Measurements from ENCODE around the gene ZSCAN26.

Gene ZSCAN26

DNA sequence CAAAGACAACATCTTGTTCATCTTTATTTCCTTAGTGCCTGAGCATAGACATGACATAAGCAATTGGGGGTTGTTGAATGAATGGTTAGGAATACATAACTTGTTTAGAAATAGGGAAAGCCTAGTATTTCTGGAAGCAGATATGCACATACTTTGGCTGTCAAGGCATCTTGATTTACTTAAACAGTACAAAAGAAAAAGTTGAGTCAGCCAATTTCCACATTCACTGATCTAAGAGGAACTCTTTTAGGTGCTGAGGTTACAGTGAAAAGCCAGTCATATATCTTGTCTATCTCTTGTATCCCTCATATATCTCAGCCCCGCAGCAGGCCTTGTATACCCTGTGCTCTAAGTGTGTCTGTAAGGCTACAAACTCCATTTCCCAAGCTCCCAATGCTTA, 26.5 kb upstream of the ZSCAN26 start:
- CTCF ChIA-PET = no interaction called here
- POLR2A ChIA-PET = interaction anchor here (1.0 kb wide), 1 partner anchor 95 kb away, joined by 3 read pairs; no protein-coding TSS in a partner anchor
- no peak for DNase-seq (ENCODE audit: extremely low spot score)
- no peak for TF ChIP-seq SUZ12 (IDR thresholded peaks at IDR 0.05)
- TF ChIP-seq BHLHE40 (IDR thresholded peaks at IDR 0.05; ENCODE audit: borderline replicate concordance) = no peak
- no peak for TF ChIP-seq TARDBP (IDR thresholded peaks at IDR 0.05)
- no peak for TF ChIP-seq ZNF384 (IDR thresholded peaks at IDR 0.05)
- TF ChIP-seq, protein P1, sequence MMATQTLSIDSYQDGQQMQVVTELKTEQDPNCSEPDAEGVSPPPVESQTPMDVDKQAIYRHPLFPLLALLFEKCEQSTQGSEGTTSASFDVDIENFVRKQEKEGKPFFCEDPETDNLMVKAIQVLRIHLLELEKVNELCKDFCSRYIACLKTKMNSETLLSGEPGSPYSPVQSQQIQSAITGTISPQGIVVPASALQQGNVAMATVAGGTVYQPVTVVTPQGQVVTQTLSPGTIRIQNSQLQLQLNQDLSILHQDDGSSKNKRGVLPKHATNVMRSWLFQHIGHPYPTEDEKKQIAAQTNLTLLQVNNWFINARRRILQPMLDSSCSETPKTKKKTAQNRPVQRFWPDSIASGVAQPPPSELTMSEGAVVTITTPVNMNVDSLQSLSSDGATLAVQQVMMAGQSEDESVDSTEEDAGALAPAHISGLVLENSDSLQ (IDR thresholded peaks at IDR 0.05) = no peak
- no peak for TF ChIP-seq CTBP1 (IDR thresholded peaks at IDR 0.05; ENCODE audit: borderline replicate concordance)
- TF ChIP-seq FOXK2 (IDR thresholded peaks at IDR 0.05) = no peak
- no peak for TF ChIP-seq L3MBTL2 (conservative IDR thresholded peaks at IDR 0.05)
- no peak for TF ChIP-seq FOXM1 (IDR thresholded peaks at IDR 0.05; ENCODE audit: borderline replicate concordance)
- TF ChIP-seq HDGF (IDR thresholded peaks at IDR 0.05; ENCODE audit: borderline replicate concordance) = no peak
- no peak for TF ChIP-seq FOXA1 (IDR thresholded peaks at IDR 0.05)
- no peak for TF ChIP-seq LEF1 (IDR thresholded peaks at IDR 0.05; ENCODE audit: borderline replicate concordance)

DNA sequence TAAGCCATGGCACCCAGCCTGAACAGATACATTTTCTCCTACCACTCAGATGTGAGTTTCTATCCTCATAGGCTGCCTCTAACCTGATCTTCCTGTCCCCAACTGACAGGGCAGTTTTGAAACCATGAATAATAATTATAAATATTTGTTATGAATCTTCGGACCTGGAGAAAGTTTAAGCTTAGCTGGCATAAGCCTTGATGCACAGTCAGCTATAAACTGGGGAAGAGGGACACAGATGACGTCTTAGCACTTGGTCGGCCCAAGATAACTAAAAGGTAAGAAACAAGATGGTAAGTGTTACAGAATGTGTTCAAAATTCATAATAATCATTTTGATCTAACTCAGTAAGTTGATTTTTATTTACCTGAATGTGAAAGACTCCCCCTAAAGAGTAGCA, 23.0 kb upstream of the ZSCAN26 start:
- TF ChIP-seq BHLHE40 (IDR thresholded peaks at IDR 0.05; ENCODE audit: borderline replicate concordance) (no peak), ZNF384 (IDR thresholded peaks at IDR 0.05) (no peak), TARDBP (IDR thresholded peaks at IDR 0.05) (no peak), FOXK2 (IDR thresholded peaks at IDR 0.05) (no peak), ELF4 (IDR thresholded peaks at IDR 0.05) (no peak), SP1 (IDR thresholded peaks at IDR 0.05) (no peak), CTBP1 (IDR thresholded peaks at IDR 0.05; ENCODE audit: borderline replicate concordance) (no peak), ARNT (IDR thresholded peaks at IDR 0.05) (no peak)
- TF ChIP-seq, protein P1 (IDR thresholded peaks at IDR 0.05) = no peak
- POLR2A ChIA-PET = no interaction called here
- CTCF ChIA-PET = no interaction called here
- no peak for DNase-seq (ENCODE audit: extremely low spot score)

DNA sequence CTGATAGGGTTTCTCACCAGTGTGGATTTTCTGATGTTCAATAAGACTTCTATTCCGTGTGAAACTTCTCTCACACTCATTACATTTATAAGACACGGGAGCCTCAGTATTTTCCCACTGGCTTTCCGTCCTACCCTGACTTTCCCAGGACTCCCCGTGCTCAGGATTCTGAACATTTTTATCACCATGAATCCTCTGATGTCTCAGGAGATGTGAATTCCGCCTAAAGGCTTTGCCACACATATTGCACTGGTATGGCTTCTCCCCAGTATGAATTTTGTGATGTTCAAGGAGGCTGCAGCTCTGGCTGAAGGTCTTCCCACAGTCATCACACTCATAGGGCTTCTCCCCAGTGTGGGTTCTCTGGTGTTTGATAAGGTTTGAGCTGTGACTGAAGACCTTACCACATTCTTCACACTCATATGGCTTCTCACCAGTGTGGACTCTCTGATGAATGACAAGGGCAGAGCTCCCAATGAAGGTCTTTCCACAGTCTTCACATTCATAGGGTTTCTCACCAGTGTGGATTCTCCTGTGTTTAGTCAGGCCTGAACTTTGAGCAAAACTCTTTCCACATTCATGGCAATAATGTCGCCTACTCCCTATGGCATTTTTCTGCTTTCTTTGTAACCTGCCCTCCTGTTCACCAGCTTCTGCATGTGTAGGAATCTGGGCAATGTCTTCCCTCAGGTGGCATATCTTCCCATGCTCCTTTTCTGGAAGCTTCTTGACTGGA, 21.6 kb upstream of the ZSCAN26 start:
- no peak for TF ChIP-seq LEF1 (IDR thresholded peaks at IDR 0.05; ENCODE audit: borderline replicate concordance)
- no peak for TF ChIP-seq BHLHE40 (IDR thresholded peaks at IDR 0.05; ENCODE audit: borderline replicate concordance)
- TF ChIP-seq, protein P1 (IDR thresholded peaks at IDR 0.05) = no peak
- TF ChIP-seq FOXM1 (IDR thresholded peaks at IDR 0.05; ENCODE audit: borderline replicate concordance) = no peak
- TF ChIP-seq ELF4 (IDR thresholded peaks at IDR 0.05) = no peak
- TF ChIP-seq NFRKB (IDR thresholded peaks at IDR 0.05) = no peak
- TF ChIP-seq L3MBTL2 (conservative IDR thresholded peaks at IDR 0.05) = no peak
- no peak for TF ChIP-seq HDGF (IDR thresholded peaks at IDR 0.05; ENCODE audit: borderline replicate concordance)
- TF ChIP-seq TARDBP (IDR thresholded peaks at IDR 0.05) = no peak
- no peak for TF ChIP-seq SP1 (IDR thresholded peaks at IDR 0.05)
- TF ChIP-seq FOXK2 (IDR thresholded peaks at IDR 0.05) = no peak
- no peak for TF ChIP-seq FOXA1 (IDR thresholded peaks at IDR 0.05)
- TF ChIP-seq SUZ12 (IDR thresholded peaks at IDR 0.05) = no peak
- no peak for TF ChIP-seq ARNT (IDR thresholded peaks at IDR 0.05)
- no peak for TF ChIP-seq ZNF384 (IDR thresholded peaks at IDR 0.05)
- DNase-seq (ENCODE audit: extremely low spot score) = no peak
- POLR2A ChIA-PET = no interaction called here
- CTCF ChIA-PET = no interaction called here

DNA sequence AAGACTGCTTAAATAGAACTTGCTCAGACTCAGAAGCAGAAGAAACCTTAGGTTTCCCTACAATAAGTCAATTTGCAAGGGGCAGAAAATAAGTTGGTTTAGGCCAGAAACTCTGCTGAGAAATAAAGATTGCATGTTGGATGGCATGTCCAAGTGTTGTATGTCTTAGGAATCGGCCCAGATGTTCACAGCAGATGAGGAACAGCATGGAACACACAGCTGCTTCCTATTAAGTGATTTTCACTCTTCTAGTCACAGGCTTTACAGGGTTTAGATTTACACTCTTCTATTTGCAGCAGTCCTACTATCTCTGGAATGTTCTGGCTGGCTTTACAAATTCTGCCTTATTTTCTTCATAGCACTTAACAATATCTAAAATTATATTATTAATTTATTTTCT, 18.0 kb upstream of the ZSCAN26 start:
- CTCF ChIA-PET = no interaction called here
- TF ChIP-seq FOXK2 (IDR thresholded peaks at IDR 0.05) = no peak
- TF ChIP-seq FOXM1 (IDR thresholded peaks at IDR 0.05; ENCODE audit: borderline replicate concordance) = no peak
- TF ChIP-seq BHLHE40 (IDR thresholded peaks at IDR 0.05; ENCODE audit: borderline replicate concordance) = no peak
- TF ChIP-seq NFRKB (IDR thresholded peaks at IDR 0.05) = no peak
- no peak for TF ChIP-seq SUZ12 (IDR thresholded peaks at IDR 0.05)
- DNase-seq (ENCODE audit: extremely low spot score) = no peak
- POLR2A ChIA-PET = interaction anchor here (1.2 to 6.3 kb wide), 3 partner anchors 18 to 112 kb away, joined by 3 to 100 read pairs (median 3); partner anchors contain the start of gene ZSCAN26

DNA sequence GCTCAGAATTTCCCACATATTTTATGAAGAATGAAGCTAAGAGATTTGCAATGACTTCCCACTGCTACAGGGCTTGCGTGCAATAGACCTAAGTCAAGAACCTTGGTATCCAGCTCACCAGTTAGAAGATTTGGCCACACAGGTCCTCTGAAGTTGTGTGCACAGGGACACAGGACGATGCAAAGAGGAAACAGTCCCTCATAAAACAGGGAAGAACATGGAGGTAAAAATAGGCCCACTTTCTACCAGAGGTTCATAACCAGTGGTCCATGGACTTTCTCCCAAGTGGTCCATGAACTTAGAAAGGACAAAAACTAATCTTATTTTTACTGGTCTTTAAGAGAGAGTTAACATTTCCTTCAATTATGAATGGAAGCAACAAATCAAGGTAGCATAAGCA, 16.2 kb upstream of the ZSCAN26 start:
- TF ChIP-seq ELF4 (IDR thresholded peaks at IDR 0.05) = no peak
- no peak for TF ChIP-seq FOXA1 (IDR thresholded peaks at IDR 0.05)
- no peak for TF ChIP-seq ARNT (IDR thresholded peaks at IDR 0.05)
- no peak for TF ChIP-seq LEF1 (IDR thresholded peaks at IDR 0.05; ENCODE audit: borderline replicate concordance)
- TF ChIP-seq L3MBTL2 (conservative IDR thresholded peaks at IDR 0.05) = no peak
- TF ChIP-seq HDGF (IDR thresholded peaks at IDR 0.05; ENCODE audit: borderline replicate concordance) = no peak
- TF ChIP-seq FOXK2 (IDR thresholded peaks at IDR 0.05) = no peak
- no peak for TF ChIP-seq NFRKB (IDR thresholded peaks at IDR 0.05)
- no peak for TF ChIP-seq ZNF384 (IDR thresholded peaks at IDR 0.05)
- TF ChIP-seq, protein P1 (IDR thresholded peaks at IDR 0.05) = no peak
- no peak for TF ChIP-seq SP1 (IDR thresholded peaks at IDR 0.05)
- TF ChIP-seq BHLHE40 (IDR thresholded peaks at IDR 0.05; ENCODE audit: borderline replicate concordance) = no peak
- TF ChIP-seq CTBP1 (IDR thresholded peaks at IDR 0.05; ENCODE audit: borderline replicate concordance) = no peak
- no peak for TF ChIP-seq SUZ12 (IDR thresholded peaks at IDR 0.05)
- no peak for TF ChIP-seq TARDBP (IDR thresholded peaks at IDR 0.05)
- no peak for TF ChIP-seq FOXM1 (IDR thresholded peaks at IDR 0.05; ENCODE audit: borderline replicate concordance)
- CTCF ChIA-PET = no interaction called here
- DNase-seq (ENCODE audit: extremely low spot score) = no peak
- POLR2A ChIA-PET = interaction anchor here (1.0 to 6.3 kb wide), 2 partner anchors 16 to 113 kb away, joined by 3 to 100 read pairs; partner anchors contain the start of gene ZSCAN26

Measured in HEK293T (cell line).